IMR-90 (cell line): ENCODE measurements around the gene ARRB1.

Experiments
- CTCF ChIP-seq: conservative IDR thresholded peaks from 2 replicates; pipeline ENCODE4 v1.5.1; 2012; ENCODE audit warnings: mild to moderate bottlenecking, low read depth, low read length, improper control_type of control experiment
- MAFK ChIP-seq: IDR thresholded peaks from 2 replicates; pipeline ENCODE4 v1.6.1; 2012; ENCODE audit warnings: low read depth, low read length, improper control_type of control experiment
- MXI1 ChIP-seq: IDR thresholded peaks from 2 replicates; pipeline ENCODE4 v1.6.1; 2012; ENCODE audit warnings: low read depth, mild to moderate bottlenecking, low read length, moderate library complexity, borderline replicate concordance
- NFE2L2 ChIP-seq: fragments of 150-350 bp; IDR thresholded peaks from 2 replicates; pipeline ENCODE4 v1.6.1; 2016; ENCODE audit warnings: low read depth, mild to moderate bottlenecking, low read length
- POLR2A ChIP-seq: IDR thresholded peaks from 2 replicates; pipeline ENCODE4 v1.6.1; 2012; ENCODE audit warnings: mild to moderate bottlenecking, low read depth, low read length
- RAD21 ChIP-seq: IDR thresholded peaks from 2 replicates; pipeline ENCODE4 v1.6.1; 2012; ENCODE audit warnings: low read length, improper control_type of control experiment
- SMC3 ChIP-seq: fragments of 150-350 bp; IDR thresholded peaks from 2 replicates; pipeline ENCODE4 v1.6.1; 2016; ENCODE audit warnings: low read depth, mild to moderate bottlenecking, antibody characterized with exemption, low read length, moderate library complexity

- TF ChIP-seq CTCF (no peak), POLR2A (no peak), NFE2L2 (no peak), RAD21 (no peak), MAFK (no peak), SMC3 (no peak), MXI1 (no peak)
These were observed 120.8 kb downstream of the ARRB1 start for GRCh38 chr11:75230621-75231020.
